ENCODE results near the gene MYLK3. TPM values are rescaled to one million over a fixed set of nuclear protein-coding genes. Genes with fewer than 3 reads are reported as not detected.

MYLK3 gene
- total RNA-seq, 1 donor from 2014 or later: 0.32 TPM

DNA sequence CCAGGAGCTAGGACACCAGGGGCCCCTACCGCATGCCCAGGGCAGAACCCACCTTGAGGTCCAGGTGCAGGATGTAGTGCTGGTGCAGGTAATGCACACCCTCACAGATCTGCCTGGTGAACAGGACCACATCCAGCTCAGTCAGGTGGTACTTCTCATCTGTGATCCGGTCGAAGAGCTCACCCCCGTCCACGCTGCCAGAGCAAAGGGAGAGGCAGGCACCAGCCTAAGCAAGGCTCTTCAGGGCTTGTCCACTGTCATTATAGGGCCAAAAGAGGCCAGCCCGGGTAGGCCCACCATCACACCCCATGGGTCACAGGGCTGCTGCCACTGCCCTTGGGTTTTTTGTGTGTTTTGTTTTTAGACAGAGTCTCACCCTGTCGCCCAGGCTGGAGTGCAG lies 21.0 kb downstream of the MYLK3 start:
- Mint-ChIP-seq H3K9me3 (ENCODE audit: low read depth) (peaks cover 11% of the 10 kb centered on the region), H3K27ac (ENCODE audit: unreplicated experiment) (no peak overlapping the region), H3K36me3 (ENCODE audit: low read depth) (no peaks in the 10 kb centered on the region), H3K27me3 (ENCODE audit: low read depth) (no peaks in the 10 kb centered on the region), H3K4me3 (ENCODE audit: unreplicated experiment) (no peak overlapping the region), H3K4me1 (ENCODE audit: low read depth) (no peaks in the 10 kb centered on the region)
- no peak for DNase-seq (ENCODE audit: low spot score)
- TF ChIP-seq, protein P1, sequence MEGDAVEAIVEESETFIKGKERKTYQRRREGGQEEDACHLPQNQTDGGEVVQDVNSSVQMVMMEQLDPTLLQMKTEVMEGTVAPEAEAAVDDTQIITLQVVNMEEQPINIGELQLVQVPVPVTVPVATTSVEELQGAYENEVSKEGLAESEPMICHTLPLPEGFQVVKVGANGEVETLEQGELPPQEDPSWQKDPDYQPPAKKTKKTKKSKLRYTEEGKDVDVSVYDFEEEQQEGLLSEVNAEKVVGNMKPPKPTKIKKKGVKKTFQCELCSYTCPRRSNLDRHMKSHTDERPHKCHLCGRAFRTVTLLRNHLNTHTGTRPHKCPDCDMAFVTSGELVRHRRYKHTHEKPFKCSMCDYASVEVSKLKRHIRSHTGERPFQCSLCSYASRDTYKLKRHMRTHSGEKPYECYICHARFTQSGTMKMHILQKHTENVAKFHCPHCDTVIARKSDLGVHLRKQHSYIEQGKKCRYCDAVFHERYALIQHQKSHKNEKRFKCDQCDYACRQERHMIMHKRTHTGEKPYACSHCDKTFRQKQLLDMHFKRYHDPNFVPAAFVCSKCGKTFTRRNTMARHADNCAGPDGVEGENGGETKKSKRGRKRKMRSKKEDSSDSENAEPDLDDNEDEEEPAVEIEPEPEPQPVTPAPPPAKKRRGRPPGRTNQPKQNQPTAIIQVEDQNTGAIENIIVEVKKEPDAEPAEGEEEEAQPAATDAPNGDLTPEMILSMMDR (IDR thresholded peaks at IDR 0.05): no peak

DNA sequence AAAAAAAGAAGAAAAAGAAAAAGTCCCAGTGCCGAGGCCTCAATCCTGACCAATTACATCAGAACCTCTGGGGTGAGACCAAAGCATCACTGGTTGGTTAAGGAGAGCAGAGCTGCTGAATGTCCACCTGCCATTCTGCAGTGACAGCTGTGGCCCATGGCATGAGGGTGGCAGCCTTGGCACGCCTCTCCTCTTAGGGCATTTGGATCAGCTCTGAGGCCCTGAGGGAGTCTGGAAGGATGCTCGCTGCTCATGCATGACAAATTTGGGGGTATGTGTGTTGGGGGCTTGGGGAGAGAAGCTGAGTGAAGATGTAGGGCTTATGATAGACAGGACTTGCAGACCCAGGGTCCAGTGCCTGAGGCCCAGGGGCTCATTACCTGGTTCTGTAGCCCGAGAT lies 26.3 kb downstream of the MYLK3 start:
- Mint-ChIP-seq H3K27ac (ENCODE audit: unreplicated experiment) (no peak overlapping the region), H3K4me1 (ENCODE audit: low read depth) (no peaks in the 10 kb centered on the region), H3K36me3 (ENCODE audit: low read depth) (no peaks in the 10 kb centered on the region), H3K9me3 (ENCODE audit: low read depth) (peaks cover 11% of the 10 kb centered on the region), H3K27me3 (ENCODE audit: low read depth) (no peaks in the 10 kb centered on the region), H3K4me3 (ENCODE audit: unreplicated experiment) (no peak overlapping the region)
- no peak for DNase-seq (ENCODE audit: low spot score)
- TF ChIP-seq, protein P1 (IDR thresholded peaks at IDR 0.05): no peak

DNA sequence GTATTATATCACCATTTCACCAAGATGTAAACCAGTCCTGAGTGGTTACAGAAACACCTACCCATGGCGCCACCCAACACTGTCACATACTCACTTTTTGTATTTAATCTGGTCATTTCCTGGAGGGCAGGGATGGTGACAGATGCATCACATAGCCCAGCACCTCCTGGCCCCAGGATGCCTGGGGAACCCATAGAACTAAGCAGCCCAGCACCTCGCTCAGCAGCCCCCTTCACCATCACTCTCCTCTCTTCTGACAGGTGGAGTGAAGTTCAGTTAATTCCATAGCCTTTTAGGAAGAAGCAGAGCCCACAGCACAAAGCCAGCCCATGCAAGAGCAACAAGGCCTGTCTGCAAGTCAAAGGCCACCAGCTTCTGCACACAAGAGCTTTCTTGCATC lies 27.5 kb downstream of the MYLK3 start:
- Mint-ChIP-seq H3K9me3 (ENCODE audit: low read depth) (peaks cover 7% of the 10 kb centered on the region), H3K27ac (ENCODE audit: unreplicated experiment) (no peak overlapping the region), H3K27me3 (ENCODE audit: low read depth) (no peaks in the 10 kb centered on the region), H3K4me3 (ENCODE audit: unreplicated experiment) (no peak overlapping the region), H3K4me1 (ENCODE audit: low read depth) (no peaks in the 10 kb centered on the region), H3K36me3 (ENCODE audit: low read depth) (no peaks in the 10 kb centered on the region)
- TF ChIP-seq, protein P1 (IDR thresholded peaks at IDR 0.05): no peak
- DNase-seq (ENCODE audit: low spot score): no peak

DNA sequence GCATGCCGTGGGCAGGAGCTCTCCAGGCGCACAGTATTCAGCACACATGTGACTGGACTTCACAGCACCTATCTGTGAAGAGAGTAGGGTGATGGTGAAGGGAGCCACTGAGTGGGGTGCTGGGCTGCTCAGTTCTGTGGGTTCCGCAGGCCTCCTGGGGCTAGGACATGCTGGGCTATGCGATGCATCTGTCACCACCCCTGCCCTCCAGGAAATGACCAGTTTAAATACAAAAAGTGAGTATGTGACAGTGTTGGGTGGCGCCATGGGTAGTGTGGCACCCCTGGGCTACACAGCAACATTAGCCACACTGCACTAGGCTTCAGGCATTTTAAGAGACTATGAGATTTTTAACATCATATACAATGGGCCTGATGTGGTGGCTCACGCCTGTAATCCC lies 28.6 kb downstream of the MYLK3 start:
- TF ChIP-seq, protein P1 (IDR thresholded peaks at IDR 0.05): no peak
- Mint-ChIP-seq H3K27ac (ENCODE audit: unreplicated experiment) (no peak overlapping the region), H3K9me3 (ENCODE audit: low read depth) (peaks cover 6% of the 10 kb centered on the region), H3K27me3 (ENCODE audit: low read depth) (no peaks in the 10 kb centered on the region), H3K36me3 (ENCODE audit: low read depth) (no peaks in the 10 kb centered on the region), H3K4me3 (ENCODE audit: unreplicated experiment) (no peak overlapping the region), H3K4me1 (ENCODE audit: low read depth) (no peaks in the 10 kb centered on the region)
- DNase-seq (ENCODE audit: low spot score): no peak

DNA sequence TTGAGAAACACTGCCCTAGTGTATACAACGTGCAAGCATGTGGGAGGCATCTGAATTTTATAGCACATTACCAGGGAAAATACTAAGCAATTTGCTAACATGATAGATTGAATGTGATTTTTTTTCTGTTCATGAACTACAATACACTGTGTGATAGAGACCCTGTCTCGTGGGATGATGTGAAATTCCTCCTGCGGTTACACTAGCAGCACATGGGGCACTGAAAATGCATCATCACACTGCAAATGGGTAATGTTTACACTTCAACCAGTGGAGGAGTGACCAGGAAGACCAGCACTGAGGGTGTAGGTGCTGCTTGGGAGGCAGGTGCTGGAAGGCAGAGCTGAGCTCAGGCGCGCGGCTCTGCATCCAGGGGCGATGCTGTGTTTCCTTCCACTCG lies 29.9 kb downstream of the MYLK3 start:
- no peaks in the 10 kb centered on the region for H3K27me3 Mint-ChIP-seq (ENCODE audit: low read depth)

More for the DNA sequence above, 29.9 kb downstream of the MYLK3 start:
- H3K36me3 Mint-ChIP-seq (ENCODE audit: low read depth): no peaks in the 10 kb centered on the region
- H3K4me3 Mint-ChIP-seq (ENCODE audit: unreplicated experiment): no peak overlapping the region
- peaks cover 4% of the 10 kb centered on the region for H3K9me3 Mint-ChIP-seq (ENCODE audit: low read depth)
- no peaks in the 10 kb centered on the region for H3K4me1 Mint-ChIP-seq (ENCODE audit: low read depth)
- no peak overlapping the region for H3K27ac Mint-ChIP-seq (ENCODE audit: unreplicated experiment)
- no peak for DNase-seq (ENCODE audit: low spot score)
- TF ChIP-seq, protein P1 (IDR thresholded peaks at IDR 0.05): no peak
